Fibroblast of lung (primary cell): Measurements from ENCODE around the gene LARGE2. TPM values are rescaled to one million over a fixed set of nuclear protein-coding genes. Genes with fewer than 3 reads are reported as not detected.

Experiments used
- DNase-seq, 2 donors: peaks; one replicate each; pipeline versions ENCODE4 v3.0.0 to v3.0.0-alpha.2; 2010; ENCODE audit warnings: low read depth in 2 of 2
- H2AFZ ChIP-seq: 2 replicates; pipeline ENCODE4 v1.5.1; 2012; ENCODE audit warnings: low read length, control low read depth, inconsistent platforms
- H3K27ac ChIP-seq: 2 replicates; pipeline ENCODE4 v1.5.1; 2011; ENCODE audit warnings: low read length, control low read depth; ENCODE audit not compliant: insufficient read depth
- H3K27me3 ChIP-seq: 2 replicates; pipeline ENCODE4 v1.5.1; 2011; ENCODE audit warnings: mild to moderate bottlenecking, low read length; ENCODE audit not compliant: control insufficient read depth, insufficient read depth
- H3K36me3 ChIP-seq: 2 replicates; pipeline ENCODE4 v1.5.1; 2011; ENCODE audit warnings: low read length; ENCODE audit not compliant: control insufficient read depth, insufficient read depth
- H3K4me1 ChIP-seq: 2 replicates; pipeline ENCODE4 v1.5.1; 2011; ENCODE audit warnings: low read length; ENCODE audit not compliant: control insufficient read depth, insufficient read depth; ENCODE audit errors: extremely low read depth
- H3K4me2 ChIP-seq: 2 replicates; pipeline ENCODE4 v1.5.1; 2011; ENCODE audit warnings: low read length, control low read depth; ENCODE audit not compliant: insufficient read depth; ENCODE audit errors: extremely low read depth
- H3K4me3 ChIP-seq, 4 experiments: fragments of 200-600 bp in 1 of 4; sonication (generic) in 1 of 4; replicated peaks in 1 of 4; 2 replicates each; pipeline ENCODE4 v1.5.1; 2011 to 2016; ENCODE audit warnings: low read length in 4 of 4, low read depth in 3 of 4, mild to moderate bottlenecking in 3 of 4, control low read depth in 2 of 4, inconsistent platforms in 1 of 4, mixed read lengths in 1 of 4; ENCODE audit not compliant: insufficient read depth in 1 of 4; ENCODE audit errors: control extremely low read depth in 1 of 4
- H3K79me2 ChIP-seq: 2 replicates; pipeline ENCODE4 v1.5.1; 2012; ENCODE audit warnings: mild to moderate bottlenecking, low read length, inconsistent platforms; ENCODE audit not compliant: control insufficient read depth, insufficient read depth
- H3K9ac ChIP-seq: 2 replicates; pipeline ENCODE4 v1.5.1; 2011; ENCODE audit warnings: mild to moderate bottlenecking, low read length, control low read depth; ENCODE audit not compliant: insufficient read depth
- H3K9me3 ChIP-seq: 2 replicates; pipeline ENCODE4 v1.5.1; 2012; ENCODE audit warnings: low read depth, low read length; ENCODE audit not compliant: control insufficient read depth, insufficient read depth
- H4K20me1 ChIP-seq: 2 replicates; pipeline ENCODE4 v1.5.1; 2011; ENCODE audit warnings: low read length; ENCODE audit not compliant: control insufficient read depth, insufficient read depth; ENCODE audit errors: extremely low read depth
- CTCF ChIP-seq, 2 donors: IDR thresholded peaks in 1 of 2; conservative IDR thresholded peaks in 1 of 2; 1 replicate in 1 of 2; 2 replicates in 1 of 2; pipeline ENCODE4 v1.5.1; 2011 to 2012; ENCODE audit warnings: low read length in 2 of 2, control low read depth in 1 of 2, inconsistent platforms in 1 of 2, low read depth in 1 of 2, mild to moderate bottlenecking in 1 of 2
- EZH2 ChIP-seq: IDR thresholded peaks from 2 replicates; pipeline ENCODE4 v1.5.1; 2012; ENCODE audit warnings: low read length, control low read depth, mild to moderate bottlenecking; ENCODE audit errors: missing control alignments
- polyA plus RNA-seq, 2 donors: library from polyadenylated mRNA; depleted of rRNA in 1 of 2; stranded (reverse) in 1 of 2; unstranded in 1 of 2; fragments of >200 nt; gene quantifications; 2 replicates each; pipeline ENCODE4 v1.2.1, GENCODE V29; 2011 to 2012; ENCODE audit warnings: missing spikeins in 1 of 2
- total RNA-seq: library from RNA; depleted of rRNA; stranded (reverse); fragments of >200 nt; gene quantifications from 2 replicates; pipeline ENCODE4 v1.2.1, GENCODE V29; 2014

Gene LARGE2
- total and polyA plus RNA-seq, 2 donors (not counting 1 experiment from before 2014, with no cell fraction given) = not detected

- Histone ChIP-seq H3K79me2 (no peaks in the 10 kb centered on the region), H3K27me3 (peaks cover 29% of the 10 kb centered on the region), H3K4me1 (no peaks in the 10 kb centered on the region), H3K36me3 (peaks cover 2% of the 10 kb centered on the region), H4K20me1 (no peaks in the 10 kb centered on the region), H3K4me2 (no peak overlapping the region), H3K9me3 (no peaks in the 10 kb centered on the region), H3K27ac (no peak overlapping the region), H3K4me3 (no peak overlapping the region), H2AFZ (no peak overlapping the region), H3K9ac (no peak overlapping the region)
- no peak for DNase-seq
- no peak for TF ChIP-seq CTCF (conservative IDR thresholded peaks at IDR 0.05 in 1 of 2, IDR thresholded peaks at IDR 0.05 in 1 of 2; ENCODE audit: low read depth in 1 of 2, low read length in 2 of 2)
- peak; percentile 34 for TF ChIP-seq EZH2
Observed at GRCh38 chr11:45926001-45926401, 3.5 kb downstream of the LARGE2 start.

GRCh38 chr11:45926536-45927331, 4.3 kb downstream of the LARGE2 start:
- Histone ChIP-seq H3K9me3 (no peaks in the 10 kb centered on the region), H3K4me1 (no peaks in the 10 kb centered on the region), H3K9ac (no peak overlapping the region), H3K27me3 (peaks cover 22% of the 10 kb centered on the region), H2AFZ (no peak overlapping the region), H3K4me2 (no peak overlapping the region), H3K79me2 (no peaks in the 10 kb centered on the region), H3K36me3 (peaks cover 2% of the 10 kb centered on the region), H3K4me3 (no peak overlapping the region), H4K20me1 (no peaks in the 10 kb centered on the region), H3K27ac (no peak overlapping the region)
- TF ChIP-seq EZH2 (no peak), CTCF (conservative IDR thresholded peaks at IDR 0.05 in 1 of 2, IDR thresholded peaks at IDR 0.05 in 1 of 2; ENCODE audit: low read depth in 1 of 2, low read length in 2 of 2) (no peak)
- DNase-seq = no peak

- TF ChIP-seq EZH2 = no peak
- no peak for TF ChIP-seq CTCF (conservative IDR thresholded peaks at IDR 0.05 in 1 of 2, IDR thresholded peaks at IDR 0.05 in 1 of 2; ENCODE audit: low read depth in 1 of 2, low read length in 2 of 2)
- no peaks in the 10 kb centered on the region for H4K20me1 ChIP-seq
- H3K27ac ChIP-seq = no peak overlapping the region
- peaks cover 19% of the 10 kb centered on the region for H3K27me3 ChIP-seq
- no peaks in the 10 kb centered on the region for H3K4me1 ChIP-seq
- H3K36me3 ChIP-seq = peaks cover 2% of the 10 kb centered on the region
- H3K79me2 ChIP-seq = no peaks in the 10 kb centered on the region
- no peak overlapping the region for H3K4me3 ChIP-seq
- H2AFZ ChIP-seq = no peak overlapping the region
- no peaks in the 10 kb centered on the region for H3K9me3 ChIP-seq
- no peak for DNase-seq
- no peak overlapping the region for H3K9ac ChIP-seq
- no peak overlapping the region for H3K4me2 ChIP-seq
Observed at GRCh38 chr11:45927332-45927683, 4.9 kb downstream of the LARGE2 start.
